Naive thymus-derived CD4-positive, alpha-beta T cell (primary cell): ENCODE results near the gene VPS33B. TPM values are rescaled to one million over a fixed set of nuclear protein-coding genes. Genes with fewer than 3 reads are reported as not detected.

ENCODE experiments used
- ATAC-seq: fragments of 150-1000 bp; cut with Tn5 transposase; 2 replicates; pipeline ENCODE4 v1.10.0; 2021; ENCODE audit warnings: mild to moderate bottlenecking, moderate library complexity
- CTCF ChIA-PET: fragments of 350-600 bp; sonication (Branson Sonifier 250); formaldehyde crosslinking; loops from one replicate; lab custom pipeline; 2021; ENCODE audit warnings: antibody characterized with exemption; lab: Charles Lee
- POLR2A ChIA-PET: fragments of 350-600 bp; sonication (Branson Sonifier 250); formaldehyde crosslinking; loops from one replicate; lab custom pipeline; 2021; ENCODE audit warnings: antibody characterized with exemption, inconsistent platforms; lab: Charles Lee
- DNase-seq, 9 donors: peaks; one replicate each; pipeline versions ENCODE4 v3.0.0 to v3.0.0-alpha.2; 2020 to 2022; ENCODE audit warnings: mixed read lengths in 1 of 9
- H3K27ac ChIP-seq: one replicate; pipeline ENCODE4 v1.7.0; 2013; ENCODE audit warnings: mild to moderate bottlenecking, low read depth, low read length, moderate library complexity
- H3K27me3 ChIP-seq, 2 donors: one replicate each; pipeline ENCODE4 v1.7.0; 2013; ENCODE audit warnings: low read length in 2 of 2, mild to moderate bottlenecking in 2 of 2, moderate library complexity in 2 of 2; ENCODE audit not compliant: control insufficient read depth in 2 of 2, insufficient read depth in 2 of 2
- H3K36me3 ChIP-seq, 3 experiments: 1 replicate in 2 of 3; 2 replicates in 1 of 3; pipeline ENCODE4 v1.7.0; 2013; ENCODE audit warnings: low read length in 3 of 3, mild to moderate bottlenecking in 3 of 3, moderate library complexity in 1 of 3; ENCODE audit not compliant: insufficient read depth in 3 of 3, control insufficient read depth in 2 of 3
- H3K4me1 ChIP-seq, 2 donors: one replicate each; pipeline ENCODE4 v1.7.0; 2013; ENCODE audit warnings: low read length in 2 of 2, mild to moderate bottlenecking in 2 of 2, moderate library complexity in 1 of 2; ENCODE audit not compliant: control insufficient read depth in 2 of 2, insufficient read depth in 2 of 2
- H3K4me3 ChIP-seq: 2 replicates; pipeline ENCODE4 v1.7.0; 2013; ENCODE audit warnings: mild to moderate bottlenecking, low read length
- H3K9me3 ChIP-seq, 3 experiments: 1 replicate in 2 of 3; 2 replicates in 1 of 3; pipeline ENCODE4 v1.7.0; 2013; ENCODE audit warnings: low read length in 3 of 3; ENCODE audit not compliant: control insufficient read depth in 2 of 3
- H3K27ac Mint-ChIP-seq, 9 donors: one replicate each; pipeline ENCODE4 v1.8.0; 2020 to 2022; ENCODE audit warnings: mixed read lengths in 9 of 9, mild to moderate bottlenecking in 8 of 9, moderate library complexity in 5 of 9, inconsistent platforms in 2 of 9
- H3K27me3 Mint-ChIP-seq, 5 donors: one replicate each; pipeline ENCODE4 v1.8.0; 2021 to 2022; ENCODE audit warnings: mixed read lengths in 5 of 5, mild to moderate bottlenecking in 1 of 5
- H3K36me3 Mint-ChIP-seq, 5 donors: one replicate each; pipeline ENCODE4 v1.8.0; 2020 to 2022; ENCODE audit warnings: mixed read lengths in 5 of 5, mild to moderate bottlenecking in 3 of 5, inconsistent platforms in 1 of 5
- H3K4me1 Mint-ChIP-seq, 7 donors: one replicate each; pipeline ENCODE4 v1.8.0; 2020 to 2022; ENCODE audit warnings: mixed read lengths in 7 of 7, mild to moderate bottlenecking in 3 of 7, inconsistent platforms in 1 of 7
- H3K4me3 Mint-ChIP-seq, 10 donors: one replicate each; pipeline ENCODE4 v1.8.0; 2020 to 2022; ENCODE audit warnings: mild to moderate bottlenecking in 10 of 10, mixed read lengths in 10 of 10, moderate library complexity in 6 of 10, inconsistent platforms in 2 of 10
- H3K9me3 Mint-ChIP-seq, 11 donors: one replicate each; pipeline ENCODE4 v1.8.0; 2020 to 2022; ENCODE audit warnings: mixed read lengths in 11 of 11, mild to moderate bottlenecking in 4 of 11, inconsistent platforms in 1 of 11, moderate library complexity in 1 of 11
- intact Hi-C, 2 donors: fragments of 100-400 bp; cut with micrococcal nuclease; formaldehyde crosslinking; loops; one replicate each; pipeline ENCODE4 v1.15.1; 2023
- polyA plus RNA-seq, 2 donors: library from polyadenylated mRNA; unstranded; fragments of 300-500 nt; fragmentation: Illumina TruSeq; gene quantifications; one replicate each; pipeline ENCODE4 v1.2.3, GENCODE V29; 2021
- total RNA-seq, 6 experiments: library from RNA in 5 of 6; stranded (reverse) in 5 of 6; gene quantifications; 1 replicate in 5 of 6; 2 replicates in 1 of 6; pipeline ENCODE4 v1.2.3 and lab custom pipeline; 2021 to 2026

VPS33B gene
- total RNA-seq (10 to 100 TPM; 15.8 to 28.1 (median 25.7) TPM), polyA plus RNA-seq (10 to 100 TPM in 1 of 2 donors, 1 to 10 TPM in 1; 8.3 to 15.0 TPM), total RNA-seq (lab: John Stamatoyannopoulos, UW) (5.7 reads per million, percentile 26 among the genes with 10 or more reads in this experiment)

DNA sequence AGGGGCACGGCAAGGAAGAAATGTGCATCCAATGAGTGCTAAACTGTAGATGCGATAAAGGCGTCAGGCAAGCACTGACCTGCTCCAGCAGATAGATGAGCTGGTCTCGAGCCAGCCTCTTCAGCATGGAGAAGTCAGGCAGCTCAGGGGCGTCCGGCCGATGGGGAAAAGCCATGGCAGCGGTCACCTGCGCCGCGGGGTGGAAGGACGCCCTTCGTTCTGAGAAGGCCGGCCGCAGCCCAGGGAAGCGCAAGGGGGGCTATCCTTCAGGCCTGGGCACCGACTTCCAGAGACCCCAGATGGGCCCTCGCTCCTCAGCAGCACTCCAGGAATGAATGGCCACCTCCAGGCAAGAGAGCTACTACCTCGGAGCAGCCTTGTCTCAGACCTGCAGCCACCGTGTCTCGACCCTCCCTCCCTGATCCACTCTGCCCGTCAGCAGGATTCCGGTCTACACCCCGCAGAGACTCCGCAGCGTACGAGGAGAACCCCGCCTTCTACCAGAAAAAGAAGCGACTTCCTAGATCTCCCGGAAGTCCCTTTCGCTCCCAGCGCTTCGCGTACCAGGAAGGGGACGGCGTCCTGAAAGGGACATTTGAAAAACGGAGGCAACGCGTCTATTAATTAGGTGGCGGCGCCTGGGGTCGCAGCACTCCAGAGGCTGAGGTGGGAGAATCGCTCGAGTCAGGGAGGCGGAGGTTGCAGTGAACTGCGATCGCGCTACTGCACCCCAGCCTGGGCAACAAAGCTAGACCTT lies at the start of gene VPS33B:
VPS33B (minus strand) TSS at position 520 of the 757 bp plus-strand sequence; CDS start at position 175, 345 bp downstream.
- Histone ChIP-seq H3K36me3 (no peaks in the 10 kb centered on the region), H3K4me1 (peaks cover 5 to 15% of the 10 kb centered on the region in 2 donors), H3K27me3 (no peaks in the 10 kb centered on the region), H3K4me3 (peak within 1 kb of the TSS; percentile 100), H3K9me3 (no peaks in the 10 kb centered on the region), H3K27ac (peak within 1 kb of the TSS; percentile 82)
- Mint-ChIP-seq H3K27ac (peak within 1 kb of the TSS; percentile 79 to 96 (median 94)), H3K9me3 (peaks cover 0 to 2% (median 0%) of the 10 kb centered on the region in 11 donors), H3K36me3 (peaks cover 0 to 12% (median 5%) of the 10 kb centered on the region in 5 donors), H3K27me3 (no peaks in the 10 kb centered on the region), H3K4me3 (peak within 1 kb of the TSS; percentile 87 to 99 (median 96)), H3K4me1 (peaks cover 38 to 56% (median 47%) of the 10 kb centered on the region in 7 donors)
- intact Hi-C loops: loop anchor here (1.0 to 5.0 kb wide), 5 partner anchors 11 to 120 kb away; partner anchors contain the start of genes PRC1 (in 2 of the 2), MAN2A2 (in 1 of the 2) and UNC45A (in 1 of the 2)
- CTCF ChIA-PET: interaction anchor here (0.5 to 1.5 kb wide), 4 partner anchors 88 to 248 kb away, joined by 3 to 7 read pairs (median 4); partner anchors contain the start of genes HDDC3 and UNC45A
- DNase-seq (peak; percentile 37 to 78 (median 76)), ATAC-seq (peak; percentile 91)
- POLR2A ChIA-PET: interaction anchor here (0.6 to 2.5 kb wide), 8 partner anchors 14 to 789 kb away, joined by 3 to 18 read pairs (median 3); partner anchors contain the start of genes BLM, CIB1, GDPGP1 and HDDC3

DNA sequence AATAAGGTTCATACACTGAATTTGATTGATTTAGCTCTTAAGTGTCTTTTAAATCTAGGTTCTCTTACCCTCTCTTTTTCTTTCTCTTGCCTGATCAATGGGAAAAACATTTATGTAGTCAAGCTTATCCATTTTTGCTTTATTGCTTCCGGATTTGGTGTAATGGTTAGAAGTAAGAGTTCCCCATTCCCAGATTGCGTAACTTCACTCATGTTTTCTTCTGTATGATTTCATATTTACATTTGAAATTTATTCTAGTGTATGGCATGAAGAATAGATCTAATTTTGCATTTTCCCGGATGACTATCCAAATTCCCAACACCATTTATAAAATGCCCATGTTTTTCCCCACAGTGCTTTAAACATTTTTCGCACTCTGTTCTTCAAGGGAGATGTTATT lies 49.8 kb upstream of the VPS33B start:
- Mint-ChIP-seq H3K9me3 (no peaks in the 10 kb centered on the region), H3K4me1 (no peaks in the 10 kb centered on the region), H3K27ac (no peak overlapping the region), H3K36me3 (no peaks in the 10 kb centered on the region), H3K27me3 (peaks cover 20 to 34% (median 30%) of the 10 kb centered on the region in 5 donors), H3K4me3 (no peak overlapping the region)
- Histone ChIP-seq H3K4me3 (no peak overlapping the region), H3K27ac (no peak overlapping the region), H3K4me1 (no peaks in the 10 kb centered on the region), H3K36me3 (no peaks in the 10 kb centered on the region), H3K9me3 (no peaks in the 10 kb centered on the region), H3K27me3 (peaks cover 0 to 5% of the 10 kb centered on the region in 2 donors)
- ChIA-PET POLR2A (no interaction called here), CTCF (no interaction called here)
- intact Hi-C loops: no loop called here
- DNase-seq: no peak
- no peak for ATAC-seq

DNA sequence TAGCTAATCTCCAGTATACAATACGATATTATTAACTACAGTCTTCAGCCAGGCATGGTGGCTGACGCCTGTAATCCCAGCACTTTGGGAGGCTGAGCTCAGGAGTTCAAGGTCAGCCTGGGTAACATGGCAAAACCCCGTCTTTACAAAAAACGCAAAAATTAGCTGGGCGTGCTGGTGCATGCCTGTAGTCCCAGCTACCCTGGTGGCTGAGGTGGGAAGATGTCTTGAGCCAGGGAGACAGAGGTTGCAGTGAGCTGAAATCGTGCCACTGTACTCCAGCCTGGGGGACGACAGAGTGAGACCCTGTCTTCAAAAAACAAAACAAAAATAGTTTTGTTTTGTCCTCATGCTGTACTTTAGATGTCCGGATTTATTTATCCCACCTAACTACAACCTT lies 48.5 kb upstream of the VPS33B start:
- no peak overlapping the region for H3K27ac ChIP-seq
- H3K27me3 ChIP-seq: peaks cover 0 to 5% of the 10 kb centered on the region in 2 donors
- H3K36me3 ChIP-seq: no peaks in the 10 kb centered on the region
- ATAC-seq: no peak
- DNase-seq: no peak
- H3K4me1 Mint-ChIP-seq: no peaks in the 10 kb centered on the region
- H3K27me3 Mint-ChIP-seq: peaks cover 20 to 37% (median 32%) of the 10 kb centered on the region in 5 donors
- H3K4me1 ChIP-seq: no peaks in the 10 kb centered on the region
- no peak overlapping the region for H3K4me3 Mint-ChIP-seq
- no peak overlapping the region for H3K27ac Mint-ChIP-seq
- ChIA-PET CTCF (no interaction called here), POLR2A (no interaction called here)
- no peaks in the 10 kb centered on the region for H3K9me3 ChIP-seq
- H3K4me3 ChIP-seq: no peak overlapping the region
- H3K36me3 Mint-ChIP-seq: no peaks in the 10 kb centered on the region
- H3K9me3 Mint-ChIP-seq: no peaks in the 10 kb centered on the region
- intact Hi-C loops: no loop called here

DNA sequence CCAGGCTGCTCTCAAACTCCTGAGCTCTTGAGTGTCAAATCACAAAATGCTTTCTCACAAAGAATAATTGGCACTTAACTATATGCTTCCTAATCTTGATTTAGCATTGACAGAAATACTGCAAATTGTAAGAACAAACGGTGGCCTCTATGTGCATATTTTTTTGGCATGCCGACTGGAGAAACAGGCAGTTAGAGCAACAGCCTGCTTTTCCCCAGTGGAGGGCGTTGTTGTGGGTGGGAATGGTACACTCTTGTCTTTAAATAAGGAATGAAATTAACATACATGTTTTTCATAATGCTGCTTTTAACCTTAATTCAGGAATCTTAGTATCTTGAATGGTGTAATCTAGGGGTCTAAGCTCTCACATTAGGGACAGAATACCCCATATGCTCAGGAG lies 46.6 kb upstream of the VPS33B start:
- Mint-ChIP-seq H3K27me3 (peaks cover 20 to 37% (median 32%) of the 10 kb centered on the region in 5 donors), H3K4me3 (no peak overlapping the region), H3K27ac (no peak overlapping the region), H3K4me1 (no peaks in the 10 kb centered on the region), H3K36me3 (peaks cover 0 to 8% (median 0%) of the 10 kb centered on the region in 5 donors), H3K9me3 (peaks cover 0 to 9% (median 4%) of the 10 kb centered on the region in 11 donors)
- DNase-seq (no peak), ATAC-seq (no peak)
- intact Hi-C loops: no loop called here
- Histone ChIP-seq H3K27ac (no peak overlapping the region), H3K9me3 (no peaks in the 10 kb centered on the region), H3K4me1 (no peaks in the 10 kb centered on the region), H3K4me3 (no peak overlapping the region), H3K27me3 (peaks cover 0 to 5% of the 10 kb centered on the region in 2 donors), H3K36me3 (no peaks in the 10 kb centered on the region)
- POLR2A ChIA-PET: no interaction called here
- CTCF ChIA-PET: no interaction called here

DNA sequence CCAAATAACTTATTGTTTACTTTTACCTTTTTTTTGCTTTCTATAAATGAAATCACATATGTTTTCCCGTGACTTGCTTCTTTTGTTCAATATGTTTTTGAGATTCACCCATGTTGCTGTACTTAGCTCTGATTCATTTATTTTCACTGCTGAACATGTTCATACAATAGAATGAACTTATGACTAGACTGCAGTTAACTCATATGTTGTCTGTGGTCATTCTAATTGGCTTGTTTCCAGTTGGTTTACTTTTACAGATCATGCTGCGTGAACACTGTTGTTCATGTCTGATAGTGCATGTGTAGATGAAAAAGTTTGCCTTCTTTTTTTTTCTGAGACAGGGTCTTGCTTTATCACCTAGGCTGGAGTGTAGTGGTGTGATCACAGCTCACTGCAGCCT lies 46.0 kb upstream of the VPS33B start:
- no peaks in the 10 kb centered on the region for H3K4me1 ChIP-seq
- no peaks in the 10 kb centered on the region for H3K36me3 ChIP-seq
- Mint-ChIP-seq H3K27ac (peak overlapping the region in 1 of 9 donors; percentile 4), H3K9me3 (peaks cover 0 to 12% (median 4%) of the 10 kb centered on the region in 11 donors), H3K4me3 (no peak overlapping the region), H3K4me1 (no peaks in the 10 kb centered on the region), H3K36me3 (peaks cover 0 to 11% (median 0%) of the 10 kb centered on the region in 5 donors), H3K27me3 (peaks cover 20 to 37% (median 32%) of the 10 kb centered on the region in 5 donors)
- ATAC-seq (no peak), DNase-seq (no peak)
- CTCF ChIA-PET: no interaction called here
- H3K4me3 ChIP-seq: no peak overlapping the region
- POLR2A ChIA-PET: no interaction called here
- no peaks in the 10 kb centered on the region for H3K9me3 ChIP-seq
- intact Hi-C loops: no loop called here
- H3K27ac ChIP-seq: no peak overlapping the region
- H3K27me3 ChIP-seq: peaks cover 0 to 5% of the 10 kb centered on the region in 2 donors

DNA sequence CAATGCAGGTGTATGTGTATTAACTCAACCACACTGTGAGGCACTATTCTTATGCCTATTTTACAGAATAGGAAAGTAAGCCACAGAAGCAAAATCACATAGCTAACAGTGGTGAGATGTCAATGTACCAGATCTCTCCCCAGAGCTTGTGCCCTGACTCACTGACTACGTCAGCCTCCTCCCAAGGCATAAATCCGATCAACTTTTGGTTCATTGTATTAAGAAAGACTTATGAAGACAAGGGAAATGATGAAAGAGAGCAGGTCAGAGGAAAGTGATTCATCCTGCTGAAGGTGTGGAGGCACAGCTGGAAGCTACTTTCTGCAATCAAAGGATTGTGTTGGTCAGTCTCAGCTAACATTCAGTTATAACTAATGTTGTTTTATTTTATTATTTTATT lies 44.6 kb upstream of the VPS33B start:
- peaks cover 0 to 2% (median 0%) of the 10 kb centered on the region in 7 donors for H3K4me1 Mint-ChIP-seq
- Histone ChIP-seq H3K4me1 (no peaks in the 10 kb centered on the region), H3K27me3 (peaks cover 0 to 5% of the 10 kb centered on the region in 2 donors), H3K4me3 (no peak overlapping the region), H3K27ac (no peak overlapping the region), H3K9me3 (no peaks in the 10 kb centered on the region), H3K36me3 (no peaks in the 10 kb centered on the region)
- H3K9me3 Mint-ChIP-seq: peaks cover 0 to 12% (median 4%) of the 10 kb centered on the region in 11 donors
- peaks cover 18 to 33% (median 24%) of the 10 kb centered on the region in 5 donors for H3K27me3 Mint-ChIP-seq
- H3K4me3 Mint-ChIP-seq: no peak overlapping the region
- ATAC-seq: no peak
- ChIA-PET CTCF (no interaction called here), POLR2A (no interaction called here)
- no peak for DNase-seq
- peaks cover 0 to 11% (median 0%) of the 10 kb centered on the region in 5 donors for H3K36me3 Mint-ChIP-seq
- H3K27ac Mint-ChIP-seq: no peak overlapping the region
- intact Hi-C loops: no loop called here
